Keratinocyte (primary cell): ENCODE data around the gene ENG.

ENCODE experiments used
- EZH2 ChIP-seq: IDR thresholded peaks from one replicate; pipeline ENCODE4 v1.6.1; 2012; ENCODE audit warnings: inconsistent platforms, mild to moderate bottlenecking, low read length, moderate library complexity
- TF ChIP-seq, protein P1 (sequence below), 3 experiments: IDR thresholded peaks in 1 of 3; conservative IDR thresholded peaks in 1 of 3; optimal IDR thresholded peaks in 1 of 3; 2 replicates in 2 of 3; 3 replicates in 1 of 3; pipeline versions ENCODE3 to v1.5.1; 2011; ENCODE audit warnings: low read length in 3 of 3, mild to moderate bottlenecking in 3 of 3, moderate library complexity in 2 of 3, control low read depth in 1 of 3, inconsistent platforms in 1 of 3; ENCODE audit not compliant: insufficient read depth in 2 of 3; ENCODE audit errors: extremely low read depth in 1 of 3

GRCh38 chr9:127893392-127893791 is 38.9 kb upstream of the ENG start:
- no peak for TF ChIP-seq EZH2
- TF ChIP-seq, protein P1, sequence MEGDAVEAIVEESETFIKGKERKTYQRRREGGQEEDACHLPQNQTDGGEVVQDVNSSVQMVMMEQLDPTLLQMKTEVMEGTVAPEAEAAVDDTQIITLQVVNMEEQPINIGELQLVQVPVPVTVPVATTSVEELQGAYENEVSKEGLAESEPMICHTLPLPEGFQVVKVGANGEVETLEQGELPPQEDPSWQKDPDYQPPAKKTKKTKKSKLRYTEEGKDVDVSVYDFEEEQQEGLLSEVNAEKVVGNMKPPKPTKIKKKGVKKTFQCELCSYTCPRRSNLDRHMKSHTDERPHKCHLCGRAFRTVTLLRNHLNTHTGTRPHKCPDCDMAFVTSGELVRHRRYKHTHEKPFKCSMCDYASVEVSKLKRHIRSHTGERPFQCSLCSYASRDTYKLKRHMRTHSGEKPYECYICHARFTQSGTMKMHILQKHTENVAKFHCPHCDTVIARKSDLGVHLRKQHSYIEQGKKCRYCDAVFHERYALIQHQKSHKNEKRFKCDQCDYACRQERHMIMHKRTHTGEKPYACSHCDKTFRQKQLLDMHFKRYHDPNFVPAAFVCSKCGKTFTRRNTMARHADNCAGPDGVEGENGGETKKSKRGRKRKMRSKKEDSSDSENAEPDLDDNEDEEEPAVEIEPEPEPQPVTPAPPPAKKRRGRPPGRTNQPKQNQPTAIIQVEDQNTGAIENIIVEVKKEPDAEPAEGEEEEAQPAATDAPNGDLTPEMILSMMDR (optimal IDR thresholded peaks at IDR 0.05 in 1 of 3, IDR thresholded peaks at IDR 0.05 in 1 of 3, conservative IDR thresholded peaks at IDR 0.05 in 1 of 3; ENCODE audit: extremely low read depth in 1 of 3, insufficient read depth in 2 of 3, low read length in 3 of 3): no peak
